C1 segment of cervical spinal cord (tissue), 14 donors: Measurements from ENCODE around the gene ATXN7.

Experiments used
- DNase-seq, 14 donors: peaks; one replicate each; lab custom pipeline; 2025; lab: John Stamatoyannopoulos, UW

ATXN7 gene

DNA sequence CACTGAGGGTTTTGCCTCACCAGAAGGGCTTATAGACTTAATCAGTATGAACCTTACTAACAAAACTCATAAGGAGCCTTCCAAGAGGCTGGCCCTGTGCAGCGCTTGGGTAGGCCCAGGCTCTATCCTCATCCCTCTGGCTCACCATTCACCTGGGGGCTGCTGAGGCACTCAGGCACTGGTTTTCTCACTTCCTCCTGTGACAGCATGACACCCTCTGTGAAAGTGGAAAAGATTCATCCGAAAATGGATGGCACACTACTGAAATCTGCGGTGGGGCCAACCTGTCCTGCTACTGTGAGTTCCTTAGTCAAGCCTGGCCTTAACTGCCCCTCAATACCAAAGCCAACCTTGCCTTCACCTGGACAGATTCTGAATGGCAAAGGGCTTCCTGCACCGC, 118.3 kb downstream of the ATXN7 start:
- DNase-seq = no peak

GRCh38 chr3:63984391-63984790, 120.7 kb downstream of the ATXN7 start:
- no peak for DNase-seq

GRCh38 chr3:63986146-63986545, 122.5 kb downstream of the ATXN7 start:
- no peak for DNase-seq

- DNase-seq = no peak
These were observed 123.2 kb downstream of the ATXN7 start for GRCh38 chr3:63986831-63987230.

DNA sequence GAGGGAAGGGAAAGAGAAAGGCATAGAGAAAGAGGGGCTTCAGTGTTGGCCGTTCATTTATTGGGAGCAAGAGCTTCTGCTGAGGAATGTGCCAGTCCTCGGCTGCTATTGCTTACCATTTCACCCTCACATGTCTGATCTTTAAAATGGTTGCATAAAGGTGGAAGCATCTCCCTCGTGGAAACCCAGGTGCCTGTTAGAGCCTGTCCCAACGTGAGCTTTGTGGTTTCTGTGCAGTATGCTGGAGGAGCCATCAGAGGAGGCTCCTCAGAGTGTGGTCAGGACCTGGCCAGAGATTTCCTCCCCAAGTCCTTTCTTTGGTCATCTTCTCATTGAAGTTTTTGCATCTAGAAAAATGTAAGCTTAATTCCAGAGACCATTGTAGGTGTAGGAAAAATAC, 125.3 kb downstream of the ATXN7 start:
- DNase-seq = no peak

DNA sequence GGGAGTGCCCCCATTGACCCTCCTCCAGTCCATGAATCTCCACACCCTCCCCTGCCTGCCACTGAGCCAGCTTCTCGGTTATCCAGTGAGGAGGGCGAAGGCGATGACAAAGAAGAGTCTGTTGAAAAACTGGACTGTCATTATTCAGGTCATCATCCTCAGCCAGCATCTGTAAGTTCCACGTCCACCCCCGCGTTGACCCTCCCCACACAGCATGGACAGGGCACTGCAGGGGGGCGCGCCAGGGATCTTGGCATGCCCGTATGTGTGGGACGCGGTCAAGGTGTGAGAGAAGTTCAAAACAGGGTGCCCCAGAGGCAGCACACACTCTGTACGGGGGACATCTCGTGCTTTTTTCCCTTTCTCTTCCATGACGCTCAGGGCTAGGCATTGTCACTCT, 126.5 kb downstream of the ATXN7 start:
- peak in 1 of 14 donors; percentile 24 for DNase-seq

DNA sequence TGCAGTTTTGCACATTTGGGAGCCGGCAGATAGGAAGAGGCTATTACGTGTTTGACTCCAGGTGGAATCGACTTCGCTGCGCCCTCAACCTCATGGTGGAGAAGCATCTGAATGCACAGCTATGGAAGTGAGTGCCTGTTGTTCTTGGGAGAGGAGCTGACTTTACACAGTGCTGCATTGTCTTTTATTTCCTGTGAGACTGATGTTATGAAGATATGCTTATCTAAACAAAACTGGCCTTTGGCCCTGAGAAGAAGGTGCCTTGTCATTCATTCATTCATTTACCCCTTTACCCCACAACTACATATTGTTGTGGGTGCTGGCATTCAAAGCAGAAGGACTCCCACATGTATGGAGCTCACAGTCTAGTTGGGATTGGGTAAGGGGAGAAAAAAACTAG, 127.1 kb downstream of the ATXN7 start:
- DNase-seq = no peak

DNA sequence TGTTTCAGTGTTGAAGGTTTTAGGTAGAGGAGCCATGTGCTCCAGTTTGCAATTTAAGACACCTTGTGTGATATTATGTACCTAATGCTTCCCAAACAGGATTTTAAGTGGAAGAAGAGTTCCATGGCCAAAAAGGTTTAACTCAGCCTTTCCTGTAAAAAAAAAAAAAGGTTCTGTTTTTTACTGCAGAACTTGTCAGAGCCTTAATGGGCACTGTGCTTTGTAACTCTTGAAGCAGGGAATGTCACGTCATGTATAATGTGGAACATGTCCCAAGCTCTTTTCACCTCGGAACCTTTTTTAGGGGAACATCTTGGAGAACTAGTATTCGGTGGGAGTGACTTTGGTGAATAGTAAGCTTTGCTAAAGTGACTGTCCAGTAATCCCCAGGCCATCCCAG, 128.0 kb downstream of the ATXN7 start:
- no peak for DNase-seq

GRCh38 chr3:63992516-63993209, 129.0 kb downstream of the ATXN7 start:
- DNase-seq = no peak

- peak in 10 of 14 donors; percentile 7 to 47 (median 26) for DNase-seq
These were observed 130.0 kb downstream of the ATXN7 start for GRCh38 chr3:63993653-63994079.

DNA sequence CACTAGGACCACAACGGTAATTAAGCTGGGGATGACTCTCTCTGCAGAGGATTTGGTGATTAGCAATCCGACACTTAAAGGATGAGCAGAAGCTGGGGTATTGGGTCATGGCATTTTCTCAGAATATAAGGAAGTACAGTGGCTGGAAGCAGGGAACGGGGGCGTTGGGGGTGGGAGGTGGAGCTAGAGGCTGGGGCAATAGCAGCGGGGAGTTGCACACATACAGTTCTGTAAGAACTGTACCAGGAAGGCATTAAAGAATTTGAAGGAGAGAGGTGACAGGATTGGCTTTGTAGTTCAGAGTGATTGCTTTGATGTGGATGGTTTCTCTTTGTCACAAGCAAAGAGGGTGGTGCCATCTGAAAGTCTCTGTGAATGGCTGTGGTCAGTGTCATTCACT, 131.4 kb downstream of the ATXN7 start:
- no peak for DNase-seq

DNA sequence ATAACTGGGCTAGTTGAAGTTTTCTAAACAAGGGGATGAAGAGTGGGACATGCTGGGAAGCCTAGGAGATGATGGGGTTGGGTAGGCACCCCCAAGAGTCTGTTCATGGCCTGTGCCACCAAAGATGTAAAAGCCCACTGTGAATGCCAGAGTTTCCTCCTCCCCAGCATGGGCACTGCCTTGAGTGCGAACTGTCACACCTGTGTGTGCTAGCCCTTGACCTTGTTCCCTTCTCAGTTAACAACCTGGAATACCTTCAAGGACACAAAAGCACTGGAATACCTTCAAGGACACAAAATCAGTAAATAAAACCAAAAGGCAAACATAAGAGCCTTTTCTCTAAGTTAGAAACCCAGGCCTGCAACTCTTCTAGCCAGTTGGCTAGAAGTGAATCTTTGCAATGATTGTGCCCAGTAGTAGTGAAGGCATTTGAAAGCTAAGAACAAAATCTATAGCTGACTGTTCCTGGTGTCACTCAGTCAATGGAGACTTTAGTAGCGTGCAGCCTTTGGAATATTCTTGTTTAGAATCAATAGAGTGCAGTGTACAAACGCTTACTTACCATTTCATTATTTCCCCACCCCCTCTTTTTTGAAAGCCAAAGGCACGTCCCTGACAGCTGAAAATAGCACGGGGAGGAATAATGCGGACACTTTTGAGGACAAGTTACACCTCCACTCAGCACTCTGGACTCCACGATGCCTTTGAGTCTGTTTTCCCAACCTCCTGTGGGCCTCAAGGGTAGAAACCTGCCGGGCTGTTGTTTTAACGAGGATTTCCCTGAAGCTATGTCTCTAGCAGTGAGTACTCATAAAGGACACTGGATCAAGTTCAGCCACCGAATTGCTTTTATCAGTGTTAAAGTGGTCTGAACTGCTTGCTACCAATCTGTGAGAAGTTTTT, 135.4 kb downstream of the ATXN7 start:
- DNase-seq = no peak

GRCh38 chr3:64000453-64001055, 136.9 kb downstream of the ATXN7 start:
- no peak for DNase-seq

DNA sequence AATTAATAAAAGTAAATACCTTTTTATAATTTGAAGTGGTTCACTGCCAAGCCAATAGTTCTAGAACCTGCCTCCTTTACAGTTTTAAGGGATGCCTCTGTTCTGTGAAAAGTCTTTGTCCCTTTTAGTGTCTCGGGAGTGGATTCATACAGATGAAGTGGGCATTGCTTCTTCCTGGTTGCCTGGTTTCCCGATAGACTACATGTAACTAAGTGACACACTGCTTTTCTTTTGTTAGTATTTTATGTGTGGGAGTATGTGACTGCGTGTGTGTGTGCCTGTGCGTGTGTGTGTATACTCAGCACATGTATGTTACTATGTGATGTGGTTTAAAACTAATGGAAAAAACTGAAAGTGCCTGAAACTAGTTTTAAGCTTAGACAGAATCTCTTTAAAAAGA, 138.6 kb downstream of the ATXN7 start:
- no peak for DNase-seq

- DNase-seq = no peak
These were observed 139.9 kb downstream of the ATXN7 start for GRCh38 chr3:64003589-64003988.

DNA sequence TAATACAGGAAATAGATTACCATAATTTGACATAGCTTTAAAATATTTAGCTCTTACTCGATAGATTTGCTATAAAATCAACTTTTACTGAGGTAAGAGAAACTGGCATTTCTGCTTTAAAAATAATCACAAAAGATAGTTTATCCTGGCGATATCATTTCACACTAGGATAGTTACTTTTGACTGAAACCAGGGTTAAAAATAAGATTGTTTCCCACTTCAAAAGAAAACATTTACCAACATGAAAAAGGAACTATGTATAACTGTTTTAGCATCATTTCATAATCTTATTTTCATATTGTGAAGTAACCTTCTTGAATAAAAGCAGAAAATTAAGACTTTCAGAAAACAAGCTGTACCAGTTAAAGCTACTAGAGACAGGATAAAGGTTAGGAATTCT, 144.3 kb downstream of the ATXN7 start:
- no peak for DNase-seq

- peak in 1 of 14 donors; percentile 2 for DNase-seq
These were observed 145.1 kb downstream of the ATXN7 start for GRCh38 chr3:64008487-64009351.

GRCh38 chr3:64009528-64009927, 145.9 kb downstream of the ATXN7 start:
- DNase-seq = no peak

- no peak for DNase-seq
These were observed 146.5 kb downstream of the ATXN7 start for GRCh38 chr3:64010199-64010598.

DNA sequence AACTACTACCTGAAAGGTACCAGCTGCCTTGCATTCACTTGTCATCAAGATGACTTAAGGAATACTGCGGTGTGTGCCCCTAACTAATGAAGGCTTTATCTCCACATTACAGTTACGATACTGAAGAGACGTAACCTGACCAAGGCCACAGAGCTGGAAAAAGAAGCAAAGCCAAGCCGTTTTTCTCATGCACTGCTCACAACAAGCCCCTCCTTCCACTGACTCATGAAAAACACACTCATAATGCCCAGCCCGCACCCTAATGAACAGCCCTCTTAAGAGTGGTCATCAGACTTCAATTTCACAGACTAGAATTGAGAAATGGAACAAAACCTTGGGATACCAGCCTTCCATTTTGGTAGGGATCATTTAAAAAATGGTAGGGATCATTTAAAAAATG, 148.0 kb downstream of the ATXN7 start:
- no peak for DNase-seq

GRCh38 chr3:64016941-64017620, 153.4 kb downstream of the ATXN7 start:
- no peak for DNase-seq
